Spleen (tissue), 13 donors: ENCODE measurements around the gene GAGE1. TPM values are rescaled to one million over a fixed set of nuclear protein-coding genes. Genes with fewer than 3 reads are reported as not detected.
A peak's percentile ranks its signal among the peaks of the same experiment; 100 is the strongest.
"Not testable (repeated sequence)": the region's sequence is repeated elsewhere in the genome, so short reads cannot be mapped to it uniquely, and the experiment has no call there.

Experiments used
- DNase-seq: peaks from one replicate; pipeline ENCODE4 v3.0.0-alpha.2; 2020
- H3K27ac ChIP-seq, 8 donors: fragments of 200-600 bp; sonication (generic) in 7 of 8; 1 replicate in 4 of 8; 2 replicates in 4 of 8; pipeline versions ENCODE4 v1.5.0 to v1.8.0; 2016 to 2021; ENCODE audit warnings: inconsistent platforms in 4 of 8, mild to moderate bottlenecking in 4 of 8, moderate library complexity in 1 of 8
- H3K27me3 ChIP-seq, 7 donors: fragments of 200-600 bp; sonication (generic) in 6 of 7; replicated peaks in 1 of 7; 1 replicate in 4 of 7; 2 replicates in 3 of 7; pipeline versions ENCODE4 v1.5.0 to v1.8.0; 2016 to 2021; ENCODE audit warnings: inconsistent platforms in 3 of 7, mild to moderate bottlenecking in 1 of 7
- H3K36me3 ChIP-seq, 6 donors: fragments of 200-600 bp; sonication (generic) in 5 of 6; 1 replicate in 4 of 6; 2 replicates in 2 of 6; pipeline versions ENCODE4 v1.5.0 to v1.8.0; 2016 to 2021; ENCODE audit warnings: inconsistent platforms in 2 of 6
- H3K4me1 ChIP-seq, 6 donors: fragments of 200-600 bp; sonication (generic) in 5 of 6; 1 replicate in 3 of 6; 2 replicates in 3 of 6; pipeline versions ENCODE4 v1.5.0 to v1.8.0; 2016 to 2021; ENCODE audit warnings: inconsistent platforms in 3 of 6
- H3K4me3 ChIP-seq, 8 donors: fragments of 200-600 bp; sonication (generic) in 7 of 8; 1 replicate in 4 of 8; 2 replicates in 4 of 8; pipeline versions ENCODE4 v1.5.0 to v1.8.0; 2016 to 2021; ENCODE audit warnings: inconsistent platforms in 4 of 8, mild to moderate bottlenecking in 4 of 8, moderate library complexity in 2 of 8
- H3K9me3 ChIP-seq, 8 donors: fragments of 200-600 bp; sonication (generic) in 7 of 8; 1 replicate in 4 of 8; 2 replicates in 4 of 8; pipeline versions ENCODE4 v1.5.0 to v1.8.0; 2016 to 2021; ENCODE audit warnings: inconsistent platforms in 4 of 8
- WGBS, 5 donors: extraction: QIAGEN DNeasy Blood & Tissue Kit in 3 of 5; methylation state at CpG; one replicate each; pipeline versions ENCODE4 v1.1.5 to v1.1.7; 2013 to 2018; 5-methylcytosine and 5-hydroxymethylcytosine counted together
- intact Hi-C: fragments of 100-400 bp; cut with DNase I; formaldehyde crosslinking; loops from one replicate; pipeline ENCODE4 v1.15.0; 2023; ENCODE audit warnings: low total_unique reads
- long read RNA-seq, 2 donors: transcript quantifications; one replicate each; lab custom pipeline, GENCODE V29; 2026
- polyA plus RNA-seq, 3 donors: library from polyadenylated mRNA; stranded (reverse); fragments of 200-250 nt; gene quantifications; one replicate each; pipeline ENCODE4 v1.2.1, GENCODE V29; 2013
- total RNA-seq, 7 donors: library from RNA; depleted of rRNA in 3 of 7; stranded (reverse); fragments of >200 nt in 3 of 7; fragmentation: NEBNext Ultra II Directional in 4 of 7; extraction: Animal tissue kit (Norgen Biotek cat#: 25700) in 4 of 7; gene quantifications; one replicate each; pipeline versions ENCODE4 v1.1.0 to v1.2.1, GENCODE V29; 2016 to 2021
- donor health status: healthy with polysubstance abuse.
- donor health status: DM: no; HTN: no; CAD: no; lungs with moderate emphysema.
- donor health status: DM: no; HTN: no; CAD: no.
- donor health status: Bipolar disorder and iron deficiency.
- donor health status: healthy.
- donor health status: DM: no; HTN: no; CAD: no.
- donor health status: DM: yes; HTN: yes; CAD: no.

The GAGE1 gene, protein sequence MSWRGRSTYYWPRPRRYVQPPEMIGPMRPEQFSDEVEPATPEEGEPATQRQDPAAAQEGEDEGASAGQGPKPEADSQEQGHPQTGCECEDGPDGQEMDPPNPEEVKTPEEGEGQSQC
- not detected for total RNA-seq
- polyA plus RNA-seq, result not detected
- long read RNA-seq, donor 1, result 0 reads
- long read RNA-seq, donor 2, result 0 reads

DNA sequence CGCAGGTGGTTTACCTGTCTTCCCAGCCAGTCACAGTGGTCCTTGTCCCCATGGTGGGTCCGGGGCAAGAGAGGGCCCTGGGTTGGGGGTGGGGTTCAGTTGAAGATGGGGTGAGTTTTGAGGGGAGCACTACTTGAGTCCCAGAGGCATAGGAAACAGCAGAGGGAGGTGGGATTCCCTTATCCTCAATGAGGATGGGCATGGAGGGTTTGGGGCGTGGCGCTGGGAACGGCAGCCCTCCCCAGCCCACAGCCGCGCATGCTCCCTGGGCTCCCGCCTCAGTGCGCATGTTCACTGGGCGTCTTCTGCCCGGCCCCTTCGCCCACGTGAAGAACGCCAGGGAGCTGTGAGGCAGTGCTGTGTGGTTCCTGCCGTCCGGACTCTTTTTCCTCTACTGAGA lies at the start of gene GAGE1:
TSS of gene GAGE1 (plus strand) at position 301 of the 400 bp plus-strand sequence. CDS start 1,155 bp downstream, outside the sequence.
- WGBS, 5 donors, result no CpG with 5 or more reads among the region's 16 CpGs
- intact Hi-C loops, H3K27me3 ChIP-seq, H3K36me3 ChIP-seq, DNase-seq, H3K4me1 ChIP-seq, H3K27ac ChIP-seq, H3K9me3 ChIP-seq, H3K4me3 ChIP-seq: not testable (repeated sequence)

DNA sequence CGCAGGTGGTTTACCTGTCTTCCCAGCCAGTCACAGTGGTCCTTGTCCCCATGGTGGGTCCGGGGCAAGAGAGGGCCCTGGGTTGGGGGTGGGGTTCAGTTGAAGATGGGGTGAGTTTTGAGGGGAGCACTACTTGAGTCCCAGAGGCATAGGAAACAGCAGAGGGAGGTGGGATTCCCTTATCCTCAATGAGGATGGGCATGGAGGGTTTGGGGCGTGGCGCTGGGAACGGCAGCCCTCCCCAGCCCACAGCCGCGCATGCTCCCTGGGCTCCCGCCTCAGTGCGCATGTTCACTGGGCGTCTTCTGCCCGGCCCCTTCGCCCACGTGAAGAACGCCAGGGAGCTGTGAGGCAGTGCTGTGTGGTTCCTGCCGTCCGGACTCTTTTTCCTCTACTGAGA lies 47.8 kb upstream of the GAGE1 start, which contains the start of gene GAGE12E:
TSS of gene GAGE12E (plus strand) at position 301 of the 400 bp plus-strand sequence. CDS start 1,155 bp downstream, outside the sequence.
- H3K27me3 ChIP-seq, H3K27ac ChIP-seq, H3K9me3 ChIP-seq, H3K36me3 ChIP-seq, H3K4me1 ChIP-seq, H3K4me3 ChIP-seq, DNase-seq, intact Hi-C loops: not testable (repeated sequence)
- WGBS, 5 donors, result no CpG with 5 or more reads among the region's 16 CpGs

DNA sequence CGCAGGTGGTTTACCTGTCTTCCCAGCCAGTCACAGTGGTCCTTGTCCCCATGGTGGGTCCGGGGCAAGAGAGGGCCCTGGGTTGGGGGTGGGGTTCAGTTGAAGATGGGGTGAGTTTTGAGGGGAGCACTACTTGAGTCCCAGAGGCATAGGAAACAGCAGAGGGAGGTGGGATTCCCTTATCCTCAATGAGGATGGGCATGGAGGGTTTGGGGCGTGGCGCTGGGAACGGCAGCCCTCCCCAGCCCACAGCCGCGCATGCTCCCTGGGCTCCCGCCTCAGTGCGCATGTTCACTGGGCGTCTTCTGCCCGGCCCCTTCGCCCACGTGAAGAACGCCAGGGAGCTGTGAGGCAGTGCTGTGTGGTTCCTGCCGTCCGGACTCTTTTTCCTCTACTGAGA lies 38.3 kb upstream of the GAGE1 start, which contains the start of gene GAGE12F:
TSS of gene GAGE12F (plus strand) at position 301 of the 400 bp plus-strand sequence. CDS start 1,155 bp downstream, outside the sequence.
- H3K36me3 ChIP-seq, intact Hi-C loops, H3K27me3 ChIP-seq, H3K9me3 ChIP-seq, H3K4me1 ChIP-seq, DNase-seq, H3K27ac ChIP-seq, H3K4me3 ChIP-seq: not testable (repeated sequence)
- WGBS, 5 donors, result no CpG with 5 or more reads among the region's 16 CpGs

DNA sequence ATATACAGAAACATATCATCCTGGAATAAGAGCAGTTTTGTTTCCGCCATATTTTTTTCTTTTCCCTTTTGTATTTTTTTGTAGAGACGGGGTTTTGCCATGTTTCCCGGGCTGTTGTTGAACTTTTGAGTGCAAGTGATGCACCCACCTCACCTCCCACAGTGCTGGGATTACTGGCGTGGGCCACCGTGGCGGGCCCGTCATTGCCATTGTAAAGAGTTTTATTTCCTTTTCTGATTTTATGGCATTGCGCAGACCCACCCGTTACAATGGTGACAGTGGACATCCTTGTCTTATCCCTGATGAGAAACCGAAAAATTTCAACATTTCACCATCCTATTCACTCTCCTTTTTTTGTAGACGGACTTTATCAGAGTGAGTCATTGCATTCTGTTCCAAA lies 30.1 kb upstream of the GAGE1 start:
- H3K4me3 ChIP-seq, H3K27me3 ChIP-seq, H3K27ac ChIP-seq, H3K9me3 ChIP-seq, H3K4me1 ChIP-seq, DNase-seq, intact Hi-C loops, H3K36me3 ChIP-seq: not testable (repeated sequence)
- WGBS, 5 donors, result no CpG with 5 or more reads among the region's 11 CpGs

DNA sequence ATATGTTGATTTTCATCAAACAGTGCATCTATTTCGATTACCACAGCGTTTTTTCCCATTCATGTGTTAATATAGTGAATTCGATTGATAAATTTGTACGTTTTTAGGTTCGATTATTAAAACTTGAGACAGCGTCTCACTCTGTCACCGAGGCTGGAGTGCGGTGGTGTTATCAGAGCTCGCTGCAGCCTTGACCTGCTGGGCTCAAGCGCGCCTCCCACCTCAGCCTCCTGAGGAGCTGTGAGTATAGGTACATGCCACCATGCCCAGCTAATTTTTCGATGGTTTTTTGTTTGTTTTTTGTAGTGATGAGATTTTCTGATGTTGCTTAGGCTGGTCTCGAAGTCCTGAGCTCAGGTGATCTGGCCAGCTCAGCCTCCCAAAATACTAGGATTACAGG lies 29.7 kb upstream of the GAGE1 start:
- 93% methylated on average over 10 of the region's 13 CpGs; no CpG with 5 or more reads in 4 of the 5 donors for WGBS, 5 donors
- H3K4me1 ChIP-seq, H3K27ac ChIP-seq, DNase-seq, intact Hi-C loops, H3K36me3 ChIP-seq, H3K27me3 ChIP-seq, H3K4me3 ChIP-seq, H3K9me3 ChIP-seq: not testable (repeated sequence)

DNA sequence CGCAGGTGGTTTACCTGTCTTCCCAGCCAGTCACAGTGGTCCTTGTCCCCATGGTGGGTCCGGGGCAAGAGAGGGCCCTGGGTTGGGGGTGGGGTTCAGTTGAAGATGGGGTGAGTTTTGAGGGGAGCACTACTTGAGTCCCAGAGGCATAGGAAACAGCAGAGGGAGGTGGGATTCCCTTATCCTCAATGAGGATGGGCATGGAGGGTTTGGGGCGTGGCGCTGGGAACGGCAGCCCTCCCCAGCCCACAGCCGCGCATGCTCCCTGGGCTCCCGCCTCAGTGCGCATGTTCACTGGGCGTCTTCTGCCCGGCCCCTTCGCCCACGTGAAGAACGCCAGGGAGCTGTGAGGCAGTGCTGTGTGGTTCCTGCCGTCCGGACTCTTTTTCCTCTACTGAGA lies 28.7 kb upstream of the GAGE1 start, which contains the start of gene GAGE12G:
TSS of gene GAGE12G (plus strand) at position 301 of the 400 bp plus-strand sequence. CDS start 1,155 bp downstream, outside the sequence.
- H3K36me3 ChIP-seq, H3K27me3 ChIP-seq, H3K9me3 ChIP-seq, DNase-seq, intact Hi-C loops, H3K4me1 ChIP-seq, H3K27ac ChIP-seq, H3K4me3 ChIP-seq: not testable (repeated sequence)
- no CpG with 5 or more reads among the region's 16 CpGs for WGBS, 5 donors

DNA sequence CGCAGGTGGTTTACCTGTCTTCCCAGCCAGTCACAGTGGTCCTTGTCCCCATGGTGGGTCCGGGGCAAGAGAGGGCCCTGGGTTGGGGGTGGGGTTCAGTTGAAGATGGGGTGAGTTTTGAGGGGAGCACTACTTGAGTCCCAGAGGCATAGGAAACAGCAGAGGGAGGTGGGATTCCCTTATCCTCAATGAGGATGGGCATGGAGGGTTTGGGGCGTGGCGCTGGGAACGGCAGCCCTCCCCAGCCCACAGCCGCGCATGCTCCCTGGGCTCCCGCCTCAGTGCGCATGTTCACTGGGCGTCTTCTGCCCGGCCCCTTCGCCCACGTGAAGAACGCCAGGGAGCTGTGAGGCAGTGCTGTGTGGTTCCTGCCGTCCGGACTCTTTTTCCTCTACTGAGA lies 19.2 kb upstream of the GAGE1 start, which contains the start of gene GAGE12H:
TSS of gene GAGE12H (plus strand) at position 301 of the 400 bp plus-strand sequence. CDS start 1,155 bp downstream, outside the sequence.
- H3K9me3 ChIP-seq, DNase-seq, H3K27me3 ChIP-seq, H3K36me3 ChIP-seq, H3K27ac ChIP-seq, intact Hi-C loops, H3K4me3 ChIP-seq, H3K4me1 ChIP-seq: not testable (repeated sequence)
- WGBS, 5 donors, result no CpG with 5 or more reads among the region's 16 CpGs

DNA sequence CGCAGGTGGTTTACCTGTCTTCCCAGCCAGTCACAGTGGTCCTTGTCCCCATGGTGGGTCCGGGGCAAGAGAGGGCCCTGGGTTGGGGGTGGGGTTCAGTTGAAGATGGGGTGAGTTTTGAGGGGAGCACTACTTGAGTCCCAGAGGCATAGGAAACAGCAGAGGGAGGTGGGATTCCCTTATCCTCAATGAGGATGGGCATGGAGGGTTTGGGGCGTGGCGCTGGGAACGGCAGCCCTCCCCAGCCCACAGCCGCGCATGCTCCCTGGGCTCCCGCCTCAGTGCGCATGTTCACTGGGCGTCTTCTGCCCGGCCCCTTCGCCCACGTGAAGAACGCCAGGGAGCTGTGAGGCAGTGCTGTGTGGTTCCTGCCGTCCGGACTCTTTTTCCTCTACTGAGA lies 9.6 kb upstream of the GAGE1 start, which contains the start of gene GAGE2A:
TSS of gene GAGE2A (plus strand) at position 301 of the 400 bp plus-strand sequence. CDS start 1,155 bp downstream, outside the sequence.
- H3K9me3 ChIP-seq, H3K27me3 ChIP-seq, H3K36me3 ChIP-seq, H3K4me3 ChIP-seq, DNase-seq, intact Hi-C loops, H3K27ac ChIP-seq, H3K4me1 ChIP-seq: not testable (repeated sequence)
- no CpG with 5 or more reads among the region's 16 CpGs for WGBS, 5 donors

DNA sequence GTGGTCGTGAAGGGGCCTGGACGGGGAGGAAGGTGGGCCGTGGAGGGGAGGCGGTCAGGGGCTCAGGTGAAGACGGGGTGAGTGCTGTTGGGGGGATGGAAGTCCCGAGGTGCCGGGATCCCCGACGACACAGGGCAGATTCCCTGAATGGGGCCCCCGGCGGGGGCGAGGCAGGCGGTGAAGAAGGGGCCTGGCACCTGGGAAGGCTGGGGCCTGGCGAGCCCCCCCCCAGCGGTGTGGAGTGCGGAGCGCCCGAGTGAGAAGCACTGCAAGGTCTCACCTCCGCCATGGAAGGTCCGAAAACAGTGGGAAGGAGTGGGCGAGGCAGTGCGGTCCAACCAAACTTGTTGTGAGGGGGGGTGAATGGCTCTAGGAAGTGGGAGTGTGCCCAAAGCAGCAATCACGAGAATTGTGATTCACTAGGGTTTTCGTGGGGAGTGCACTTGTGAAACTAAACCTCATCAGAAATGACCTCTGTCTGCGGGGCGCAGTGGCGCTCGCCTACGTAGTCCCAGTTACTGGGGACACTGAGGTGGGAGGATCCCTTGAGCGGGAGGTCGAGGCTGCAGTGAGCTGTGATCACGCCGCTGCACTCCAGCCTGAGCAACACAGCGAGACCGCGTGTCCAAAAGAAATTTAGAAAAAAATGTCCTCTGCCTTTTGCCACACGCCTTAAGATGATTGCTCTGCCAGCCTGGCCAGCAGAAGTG lies 8.9 kb upstream of the GAGE1 start:
- H3K4me3 ChIP-seq, H3K27ac ChIP-seq, H3K4me1 ChIP-seq, H3K27me3 ChIP-seq, intact Hi-C loops, H3K9me3 ChIP-seq, H3K36me3 ChIP-seq: not testable (repeated sequence)
- 90 to 92% (median 91%) methylated on average over 21 to 33 of the region's 37 CpGs for WGBS, 5 donors
- peak; percentile 83 for DNase-seq

DNA sequence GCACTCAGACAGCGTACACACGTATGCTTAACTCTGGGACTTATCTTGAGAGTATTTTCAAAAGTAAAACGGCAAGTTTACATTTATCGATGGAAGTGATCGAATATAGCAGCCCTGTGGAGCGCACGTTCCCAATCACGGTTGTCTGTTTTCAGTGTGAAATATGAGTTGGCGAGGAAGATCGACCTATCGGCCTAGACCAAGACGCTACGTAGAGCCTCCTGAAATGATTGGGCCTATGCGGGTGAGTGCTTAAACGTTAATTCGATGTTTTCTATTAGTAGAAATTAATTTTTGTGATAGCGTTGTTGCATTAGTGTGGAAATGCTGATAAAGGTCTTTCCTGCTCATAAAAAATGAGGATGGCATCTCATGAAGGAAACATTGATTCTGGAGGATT lies 8.3 kb upstream of the GAGE1 start:
- intact Hi-C loops, result not testable (repeated sequence)

More for the DNA sequence above, 8.3 kb upstream of the GAGE1 start:
- H3K36me3 ChIP-seq, H3K27me3 ChIP-seq, H3K4me3 ChIP-seq, H3K4me1 ChIP-seq, H3K9me3 ChIP-seq, H3K27ac ChIP-seq, DNase-seq: not testable (repeated sequence)
- WGBS, 5 donors, result 88 to 96% (median 93%) methylated on average over 9 to 16 of the region's 17 CpGs
